Measurements from ENCODE around the gene NBEAL2. TPM values are rescaled to one million over a fixed set of nuclear protein-coding genes. Genes with fewer than 3 reads are reported as not detected.

The NBEAL2 gene
- polyA plus RNA-seq, 3 donors = 10.4 to 622 (median 17.3) TPM

- peak overlapping the region; percentile 21 to 87 for H3K4me3 Mint-ChIP-seq
- WGBS (ENCODE audit: insufficient coverage) = 57% methylated on average over 1 of the region's 4 CpGs
- peaks cover 96% of the 10 kb centered on the region for H4K20me1 ChIP-seq (ENCODE audit: insufficient read depth, low read length)
- H3K4me3 ChIP-seq (replicated peaks in 1 of 3; ENCODE audit: low read depth in 2 of 3, low read length in 3 of 3) = peak overlapping the region in 1 of 3 experiments; percentile 61
- no peak for DNase-seq
- no peaks in the 10 kb centered on the region for H3K27me3 ChIP-seq (ENCODE audit: control insufficient read depth in 2 of 2, insufficient read depth in 2 of 2, low read length in 2 of 2)
- no peaks in the 10 kb centered on the region for H3K9me3 ChIP-seq (replicated peaks in 1 of 2; ENCODE audit: control insufficient read depth in 1 of 2, insufficient read depth in 1 of 2, low read length in 2 of 2)
- peaks cover 60 to 61% of the 10 kb centered on the region in 2 donors for H3K4me1 ChIP-seq (ENCODE audit: control insufficient read depth in 1 of 2, insufficient read depth in 2 of 2, low read length in 2 of 2)
- peaks cover 95% of the 10 kb centered on the region for H3K79me2 ChIP-seq (ENCODE audit: insufficient read depth, low read length)
- no peak for TF ChIP-seq CTCF (IDR thresholded peaks at IDR 0.05)
- H3K4me1 Mint-ChIP-seq = peaks cover 82% of the 10 kb centered on the region
- H3K36me3 ChIP-seq (replicated peaks in 1 of 2; ENCODE audit: control insufficient read depth in 1 of 2, insufficient read depth in 2 of 2, low read length in 2 of 2) = peaks cover 11 to 44% of the 10 kb centered on the region in 2 donors
- no peak overlapping the region for H2AFZ ChIP-seq (ENCODE audit: insufficient read depth, low read depth, low read length, poor library complexity, severe bottlenecking)
- H3K36me3 Mint-ChIP-seq = peaks cover 59% of the 10 kb centered on the region in 2 donors
- no peaks in the 10 kb centered on the region for H3K27me3 Mint-ChIP-seq (ENCODE audit: low read depth in 3 of 3)
- H3K9me3 Mint-ChIP-seq = peaks cover 0 to 2% (median 0%) of the 10 kb centered on the region in 7 donors
- peak overlapping the region; percentile 57 for H3K4me2 ChIP-seq (replicated peaks; ENCODE audit: extremely low read depth, low read length, poor library complexity, severe bottlenecking)
- intact Hi-C loops (cut with micrococcal nuclease) = no loop called here
- H3K27ac ChIP-seq (ENCODE audit: low read depth in 1 of 2, low read length in 2 of 2) = peak overlapping the region; percentile 75 to 87
- peak overlapping the region; percentile 94 to 99 (median 97) for H3K27ac Mint-ChIP-seq
- H3K9ac ChIP-seq (ENCODE audit: insufficient read depth, low read length, poor library complexity, severe bottlenecking) = peak overlapping the region; percentile 28
Observed at GRCh38 chr3:46947546-46947901, 31.9 kb upstream of the NBEAL2 start.

- H3K36me3 ChIP-seq (replicated peaks in 1 of 2; ENCODE audit: control insufficient read depth in 1 of 2, insufficient read depth in 2 of 2, low read length in 2 of 2) = peaks cover 11 to 39% of the 10 kb centered on the region in 2 donors
- H3K79me2 ChIP-seq (ENCODE audit: insufficient read depth, low read length) = peaks cover 95% of the 10 kb centered on the region
- H3K9me3 Mint-ChIP-seq = peaks cover 0 to 2% (median 0%) of the 10 kb centered on the region in 7 donors
- no peak overlapping the region for H2AFZ ChIP-seq (ENCODE audit: insufficient read depth, low read depth, low read length, poor library complexity, severe bottlenecking)
- peaks cover 53 to 56% of the 10 kb centered on the region in 2 donors for H3K36me3 Mint-ChIP-seq
- peaks cover 66 to 68% of the 10 kb centered on the region in 2 donors for H3K4me1 ChIP-seq (ENCODE audit: control insufficient read depth in 1 of 2, insufficient read depth in 2 of 2, low read length in 2 of 2)
- TF ChIP-seq CTCF (IDR thresholded peaks at IDR 0.05) = no peak
- WGBS (ENCODE audit: insufficient coverage) = 39% methylated on average over 18 of the region's 19 CpGs
- no peaks in the 10 kb centered on the region for H3K27me3 ChIP-seq (ENCODE audit: control insufficient read depth in 2 of 2, insufficient read depth in 2 of 2, low read length in 2 of 2)
- intact Hi-C loops (cut with micrococcal nuclease) = loop anchor here in 1 of 2 donors (1.0 kb wide), 1 partner anchor 18 kb away; no protein-coding TSS in a partner anchor
- H3K4me3 ChIP-seq (replicated peaks in 1 of 3; ENCODE audit: low read depth in 2 of 3, low read length in 3 of 3) = peak overlapping the region in 1 of 3 experiments; percentile 61
- H4K20me1 ChIP-seq (ENCODE audit: insufficient read depth, low read length) = peaks cover 96% of the 10 kb centered on the region
- H3K9ac ChIP-seq (ENCODE audit: insufficient read depth, low read length, poor library complexity, severe bottlenecking) = peak overlapping the region; percentile 50
- no peaks in the 10 kb centered on the region for H3K27me3 Mint-ChIP-seq (ENCODE audit: low read depth in 3 of 3)
- H3K27ac Mint-ChIP-seq = peak overlapping the region; percentile 94 to 99 (median 97)
- no peaks in the 10 kb centered on the region for H3K9me3 ChIP-seq (replicated peaks in 1 of 2; ENCODE audit: control insufficient read depth in 1 of 2, insufficient read depth in 1 of 2, low read length in 2 of 2)
- peak overlapping the region; percentile 57 for H3K4me2 ChIP-seq (replicated peaks; ENCODE audit: extremely low read depth, low read length, poor library complexity, severe bottlenecking)
- peak overlapping the region; percentile 75 to 87 for H3K27ac ChIP-seq (ENCODE audit: low read depth in 1 of 2, low read length in 2 of 2)
- DNase-seq = peak; percentile 84 to 95 (median 94)
- H3K4me3 Mint-ChIP-seq = peak overlapping the region; percentile 37 to 87
- peaks cover 82% of the 10 kb centered on the region for H3K4me1 Mint-ChIP-seq
Observed at GRCh38 chr3:46947981-46948791, 31.3 kb upstream of the NBEAL2 start.

All from CD14-positive monocyte (primary cell).